ENCODE results near the gene ATP11B. TPM values are rescaled to one million over a fixed set of nuclear protein-coding genes. Genes with fewer than 3 reads are reported as not detected.
A peak's percentile ranks its signal among the peaks of the same experiment; 100 is the strongest.

ATP11B gene
- 68.1 and 73.5 TPM in 2 replicates for total RNA-seq (2014; rRNA removed; shearing (Covaris generic))
- 24.0 and 25.5 TPM in 2 replicates for polyA plus RNA-seq (2016; fragmentation: Nextera tagmentation; extraction: Ambion mirVana)

DNA sequence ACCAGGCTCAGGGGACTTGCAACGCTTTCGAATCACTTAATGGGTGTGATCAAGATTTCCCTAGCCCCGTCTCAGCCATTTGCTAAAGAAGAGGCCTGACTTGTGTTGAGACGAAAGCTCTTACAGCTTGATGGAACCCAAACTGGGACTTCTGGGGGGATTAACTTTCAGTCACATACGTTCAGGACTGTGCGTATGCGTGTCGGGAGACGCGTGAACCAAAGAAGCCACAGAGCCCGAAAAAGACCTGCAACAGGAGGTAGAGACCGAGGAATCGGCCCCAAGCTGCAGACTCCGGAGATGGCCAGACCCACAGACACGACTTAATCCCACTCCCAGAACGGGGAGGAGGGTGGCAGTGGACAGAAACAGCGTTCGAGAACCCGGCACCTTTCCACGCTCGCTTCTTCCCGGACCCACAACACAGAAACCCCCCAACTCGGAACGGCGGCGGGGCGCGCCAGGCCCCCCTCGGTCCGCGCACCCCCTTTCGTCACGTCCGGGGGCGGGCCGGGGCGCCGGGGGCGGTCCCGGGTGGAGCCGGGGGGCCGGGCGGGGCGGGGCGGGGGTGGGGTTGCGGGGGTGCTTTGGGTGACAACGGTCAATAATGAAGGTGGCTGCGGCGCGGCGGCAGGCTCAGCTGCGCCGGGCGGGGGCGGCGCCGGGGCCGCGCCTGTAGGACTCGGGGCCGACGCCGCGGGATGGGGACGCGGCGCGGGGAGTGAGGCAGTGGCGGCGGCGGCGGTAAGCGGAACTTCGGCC is at the start of gene ATP11B:
Gene ATP11B, plus strand, starts transcription at position 604 of the 762 bp plus-strand sequence. CDS start 256 bp downstream, outside the sequence.
- Histone ChIP-seq H3K9me2 (ENCODE audit: insufficient read depth) (no peaks in the 10 kb centered on the region), H3K9me3 (ENCODE audit: low read depth) (no peaks in the 10 kb centered on the region), H3K4me1 (ENCODE audit: insufficient read depth) (peaks cover 13% of the 10 kb centered on the region), H3K36me3 (ENCODE audit: low read depth) (no peaks in the 10 kb centered on the region), H3K79me2 (ENCODE audit: insufficient read depth) (peaks cover 43% of the 10 kb centered on the region), H3K9ac (peak within 1 kb of the TSS; percentile 92), H3K4me2 (ENCODE audit: unreplicated experiment) (peak within 1 kb of the TSS; percentile 97), H3K27ac (peak within 1 kb of the TSS; percentile 77), H3K4me3 (peak within 1 kb of the TSS; percentile 94), H4K20me1 (ENCODE audit: insufficient read depth) (no peaks in the 10 kb centered on the region), H3K27me3 (replicated peaks; ENCODE audit: insufficient read depth) (no peaks in the 10 kb centered on the region), H2AFZ (peak within 1 kb of the TSS; percentile 98), H3F3A (ENCODE audit: insufficient read depth) (peaks cover 22% of the 10 kb centered on the region; the same call in 1 of the 2 replicates)
- DNase-seq, result peak; percentile 77
- no peak for TF ChIP-seq EZH2 (IDR thresholded peaks at IDR 0.05; ENCODE audit: insufficient read depth, poor library complexity, severe bottlenecking)
- no peak for TF ChIP-seq EZH2phosphoT487 (IDR thresholded peaks at IDR 0.05; ENCODE audit: insufficient read depth, low read depth)
- WGBS, 2 experiments (ENCODE audit: low coverage in 1 of 2, low lambda C conversion rate in 2 of 2, missing lambda C conversion rate in 2 of 2), result 2% methylated on average over 29 to 69 of the region's 74 CpGs
- in situ Hi-C loops (cut with MboI), result no loop called here

DNA sequence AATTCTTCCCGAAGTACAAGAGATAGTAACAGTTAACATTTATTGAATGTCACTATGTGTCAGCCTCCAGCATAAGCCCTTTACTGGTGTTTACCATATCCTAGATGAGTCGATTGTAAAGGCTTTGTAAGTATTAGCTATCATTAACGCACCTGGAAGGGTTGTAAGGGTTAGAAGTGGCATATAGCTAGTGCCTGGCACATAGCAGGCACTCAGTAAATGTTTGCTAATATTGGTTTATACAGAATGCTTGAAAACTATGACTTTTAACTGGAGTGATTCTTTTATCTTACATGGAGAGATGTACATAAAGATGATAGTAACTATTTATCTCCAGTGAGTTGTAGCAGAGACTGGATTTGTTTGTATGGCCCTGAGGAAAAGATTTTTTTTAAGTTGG is 46.3 kb upstream of the ATP11B start:
- H3K27me3 ChIP-seq (replicated peaks; ENCODE audit: insufficient read depth), result no peaks in the 10 kb centered on the region
- H3K9me2 ChIP-seq (ENCODE audit: insufficient read depth), result no peaks in the 10 kb centered on the region
- DNase-seq, result no peak
- H3K79me2 ChIP-seq (ENCODE audit: insufficient read depth), result no peaks in the 10 kb centered on the region
- no peaks in the 10 kb centered on the region for H3K36me3 ChIP-seq (ENCODE audit: low read depth)
- H3F3A ChIP-seq (ENCODE audit: insufficient read depth), result no peaks in the 10 kb centered on the region
- H3K27ac ChIP-seq, result no peak overlapping the region
- TF ChIP-seq EZH2phosphoT487 (IDR thresholded peaks at IDR 0.05; ENCODE audit: insufficient read depth, low read depth), result no peak
- TF ChIP-seq EZH2 (IDR thresholded peaks at IDR 0.05; ENCODE audit: insufficient read depth, poor library complexity, severe bottlenecking), result no peak
- H3K4me1 ChIP-seq (ENCODE audit: insufficient read depth), result no peaks in the 10 kb centered on the region
- in situ Hi-C loops (cut with MboI), result no loop called here
- H3K9me3 ChIP-seq (ENCODE audit: low read depth), result no peaks in the 10 kb centered on the region
- no peak overlapping the region for H2AFZ ChIP-seq
- H3K9ac ChIP-seq, result no peak overlapping the region
- 50 to 53% methylated on average over 3 of the region's 3 CpGs for WGBS, 2 experiments (ENCODE audit: low coverage in 1 of 2, low lambda C conversion rate in 2 of 2, missing lambda C conversion rate in 2 of 2)
- no peak overlapping the region for H3K4me2 ChIP-seq (ENCODE audit: unreplicated experiment)
- H3K4me3 ChIP-seq, result no peak overlapping the region
- H4K20me1 ChIP-seq (ENCODE audit: insufficient read depth), result no peaks in the 10 kb centered on the region

DNA sequence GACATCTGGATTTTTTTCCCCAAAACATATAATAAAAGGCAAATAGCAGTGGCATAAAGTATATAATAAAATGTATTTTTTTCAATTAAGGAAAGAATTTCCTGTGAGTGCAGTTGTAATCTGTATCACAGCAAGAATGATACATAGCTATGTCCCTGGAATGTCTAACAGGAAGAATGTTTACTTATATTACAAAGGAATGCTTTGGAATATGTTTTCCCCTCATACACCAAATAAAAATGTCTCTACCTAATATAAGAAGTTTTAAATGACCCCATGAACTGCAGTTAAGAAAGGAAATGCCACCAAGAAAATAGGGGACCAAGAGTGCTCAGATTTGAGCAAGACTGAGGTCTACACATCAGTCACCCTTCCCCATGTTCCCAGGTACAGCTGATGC is 38.0 kb upstream of the ATP11B start:
- peaks cover 21% of the 10 kb centered on the region for H3K4me1 ChIP-seq (ENCODE audit: insufficient read depth)
- no peaks in the 10 kb centered on the region for H3K9me2 ChIP-seq (ENCODE audit: insufficient read depth)
- H3K4me3 ChIP-seq, result no peak overlapping the region
- H3K79me2 ChIP-seq (ENCODE audit: insufficient read depth), result no peaks in the 10 kb centered on the region
- no peaks in the 10 kb centered on the region for H4K20me1 ChIP-seq (ENCODE audit: insufficient read depth)
- H3K4me2 ChIP-seq (ENCODE audit: unreplicated experiment), result peak overlapping the region; percentile 54
- in situ Hi-C loops (cut with MboI), result no loop called here
- H2AFZ ChIP-seq, result no peak overlapping the region
- no peaks in the 10 kb centered on the region for H3K36me3 ChIP-seq (ENCODE audit: low read depth)
- H3K9ac ChIP-seq, result no peak overlapping the region
- H3K27me3 ChIP-seq (replicated peaks; ENCODE audit: insufficient read depth), result no peaks in the 10 kb centered on the region
- DNase-seq, result peak; percentile 29
- H3K27ac ChIP-seq, result no peak overlapping the region
- no peaks in the 10 kb centered on the region for H3K9me3 ChIP-seq (ENCODE audit: low read depth)
- peaks cover 13% of the 10 kb centered on the region for H3F3A ChIP-seq (ENCODE audit: insufficient read depth)
- TF ChIP-seq EZH2phosphoT487 (IDR thresholded peaks at IDR 0.05; ENCODE audit: insufficient read depth, low read depth) (no peak), EZH2 (IDR thresholded peaks at IDR 0.05; ENCODE audit: insufficient read depth, poor library complexity, severe bottlenecking) (no peak)

DNA sequence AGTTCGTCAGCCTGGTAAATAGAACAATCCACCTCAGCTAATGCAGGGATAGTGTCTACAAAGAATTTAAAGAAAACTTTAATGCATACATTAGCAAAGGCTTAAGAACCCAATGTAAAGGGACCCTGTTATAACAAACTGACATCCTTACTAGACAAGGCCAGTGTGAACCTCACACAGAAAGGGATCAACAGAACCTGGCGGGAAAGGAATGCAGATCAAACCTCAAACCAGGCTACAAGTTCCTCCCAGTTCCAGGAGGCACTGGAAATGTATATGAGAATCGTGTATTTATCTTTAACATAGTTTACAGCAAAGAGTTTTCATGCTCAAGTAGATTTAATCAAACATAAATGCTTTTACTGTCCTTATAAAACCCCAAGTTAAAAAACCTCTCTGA is 37.6 kb upstream of the ATP11B start:
- no peaks in the 10 kb centered on the region for H3K79me2 ChIP-seq (ENCODE audit: insufficient read depth)
- WGBS, 2 experiments (ENCODE audit: low coverage in 1 of 2, low lambda C conversion rate in 2 of 2, missing lambda C conversion rate in 2 of 2), result 51 to 61% methylated on average over 3 of the region's 3 CpGs
- no peak overlapping the region for H3K9ac ChIP-seq
- H3K27ac ChIP-seq, result no peak overlapping the region
- TF ChIP-seq EZH2phosphoT487 (IDR thresholded peaks at IDR 0.05; ENCODE audit: insufficient read depth, low read depth) (no peak), EZH2 (IDR thresholded peaks at IDR 0.05; ENCODE audit: insufficient read depth, poor library complexity, severe bottlenecking) (no peak)
- in situ Hi-C loops (cut with MboI), result no loop called here
- H3K9me3 ChIP-seq (ENCODE audit: low read depth), result no peaks in the 10 kb centered on the region
- peak overlapping the region; percentile 54 for H3K4me2 ChIP-seq (ENCODE audit: unreplicated experiment)
- peaks cover 21% of the 10 kb centered on the region for H3K4me1 ChIP-seq (ENCODE audit: insufficient read depth)
- no peak overlapping the region for H2AFZ ChIP-seq
- no peaks in the 10 kb centered on the region for H3K9me2 ChIP-seq (ENCODE audit: insufficient read depth)
- no peaks in the 10 kb centered on the region for H4K20me1 ChIP-seq (ENCODE audit: insufficient read depth)
- no peak overlapping the region for H3K4me3 ChIP-seq
- H3F3A ChIP-seq (ENCODE audit: insufficient read depth), result peaks cover 13% of the 10 kb centered on the region
- H3K27me3 ChIP-seq (replicated peaks; ENCODE audit: insufficient read depth), result no peaks in the 10 kb centered on the region
- DNase-seq, result no peak
- H3K36me3 ChIP-seq (ENCODE audit: low read depth), result no peaks in the 10 kb centered on the region

Data from GM23248 (cell line).